Stimulated activated effector memory CD8-positive, alpha-beta T cell treated with anti-CD3 and anti-CD28 coated beads, Interleukin-12 subunit alpha, Interleukin-12 subunit beta, amount 100 ng/mL, for 72 hours (primary cell): ENCODE results near the gene MOGAT3.

ENCODE experiments used
- ATAC-seq: fragments of 150-1000 bp; cut with Tn5 transposase; 2 replicates; pipeline ENCODE4 v1.10.0; 2021
- DNase-seq, 2 donors: peaks; one replicate each; pipeline ENCODE4 v3.0.0; 2021 to 2022; ENCODE audit warnings: low spot score in 2 of 2
- H3K27ac Mint-ChIP-seq: one replicate; pipeline ENCODE4 v1.8.0; 2022; ENCODE audit warnings: mild to moderate bottlenecking, mixed read lengths
- H3K36me3 Mint-ChIP-seq: one replicate; pipeline ENCODE4 v1.8.0; 2022; ENCODE audit warnings: mild to moderate bottlenecking, mixed read lengths
- H3K4me1 Mint-ChIP-seq: one replicate; pipeline ENCODE4 v1.8.0; 2022; ENCODE audit warnings: mixed read lengths
- H3K4me3 Mint-ChIP-seq: one replicate; pipeline ENCODE4 v1.8.0; 2022; ENCODE audit warnings: mild to moderate bottlenecking, mixed read lengths
- H3K9me3 Mint-ChIP-seq: one replicate; pipeline ENCODE4 v1.8.0; 2022; ENCODE audit warnings: mixed read lengths

Gene MOGAT3

GRCh38 chr7:101151908-101152651 lies 48.8 kb downstream of the MOGAT3 start:
- ATAC-seq, result no peak
- H3K4me1 Mint-ChIP-seq, result peaks cover 24% of the 10 kb centered on the region
- H3K36me3 Mint-ChIP-seq, result peaks cover 9% of the 10 kb centered on the region
- H3K4me3 Mint-ChIP-seq, result no peak overlapping the region
- no peaks in the 10 kb centered on the region for H3K9me3 Mint-ChIP-seq
- no peak for DNase-seq
- no peak overlapping the region for H3K27ac Mint-ChIP-seq
